Cortex of kidney (tissue), 1 donor: ENCODE results near the gene TAP2.
"Not testable (repeated sequence)": the region's sequence is repeated elsewhere in the genome, so short reads cannot be mapped to it uniquely, and the experiment has no call there.

Experiments
- DNase-seq: peaks from one replicate; lab custom pipeline; 2025; lab: John Stamatoyannopoulos, UW

The TAP2 gene

GRCh38 chr6:32835167-32835893 is 3.2 kb downstream of the TAP2 start:
- DNase-seq = no peak

- DNase-seq = no peak
These were observed 4.9 kb downstream of the TAP2 start for GRCh38 chr6:32833664-32834063.

GRCh38 chr6:32832535-32832934 is 6.0 kb downstream of the TAP2 start:
- no peak for DNase-seq

GRCh38 chr6:32830936-32831335 is 7.6 kb downstream of the TAP2 start:
- no peak for DNase-seq

DNA sequence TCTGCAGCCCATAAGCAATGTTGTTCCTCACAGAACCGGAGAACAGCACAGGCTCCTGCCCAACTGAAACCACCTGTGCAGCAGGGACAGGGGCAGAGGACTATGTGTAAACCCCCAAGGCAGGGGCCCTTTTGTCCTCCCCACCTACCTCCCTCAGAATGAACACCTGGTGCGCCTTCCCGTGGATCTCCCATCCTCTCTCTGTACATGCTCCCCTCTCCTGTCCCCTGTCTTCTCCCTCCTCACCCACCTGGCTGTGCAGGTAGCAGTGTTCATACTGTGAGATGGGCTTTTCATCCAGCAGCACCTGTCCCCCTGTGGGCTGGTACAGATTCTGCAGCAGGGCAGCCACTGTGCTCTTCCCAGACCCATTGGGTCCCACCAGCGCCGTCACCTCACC is 8.5 kb downstream of the TAP2 start:
- DNase-seq = no peak

GRCh38 chr6:32829495-32829894 is 9.0 kb downstream of the TAP2 start:
- DNase-seq = no peak

DNA sequence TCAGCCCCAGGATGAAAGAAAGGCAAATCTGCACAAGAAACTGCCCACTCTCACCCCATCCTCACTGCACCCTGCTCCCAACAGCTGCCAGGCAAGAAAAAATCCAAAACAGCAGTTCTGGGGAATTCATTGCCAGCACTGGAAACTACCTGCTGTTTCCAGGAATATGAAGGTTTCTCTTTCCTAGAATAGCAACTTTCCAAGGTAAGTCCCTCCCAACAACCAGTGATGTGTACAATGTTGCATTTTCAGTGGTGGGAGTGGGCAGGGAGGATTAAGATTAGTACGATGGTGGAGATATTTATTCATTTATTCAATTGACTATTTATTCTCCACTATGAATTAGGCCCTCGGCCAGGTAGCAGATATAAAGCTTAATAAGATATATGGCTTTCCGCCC is 11.5 kb downstream of the TAP2 start:
- DNase-seq = no peak

- DNase-seq = no peak
These were observed 12.6 kb downstream of the TAP2 start for GRCh38 chr6:32825966-32826365.

- no peak for DNase-seq
These were observed 18.8 kb downstream of the TAP2 start for GRCh38 chr6:32819729-32820128.

DNA sequence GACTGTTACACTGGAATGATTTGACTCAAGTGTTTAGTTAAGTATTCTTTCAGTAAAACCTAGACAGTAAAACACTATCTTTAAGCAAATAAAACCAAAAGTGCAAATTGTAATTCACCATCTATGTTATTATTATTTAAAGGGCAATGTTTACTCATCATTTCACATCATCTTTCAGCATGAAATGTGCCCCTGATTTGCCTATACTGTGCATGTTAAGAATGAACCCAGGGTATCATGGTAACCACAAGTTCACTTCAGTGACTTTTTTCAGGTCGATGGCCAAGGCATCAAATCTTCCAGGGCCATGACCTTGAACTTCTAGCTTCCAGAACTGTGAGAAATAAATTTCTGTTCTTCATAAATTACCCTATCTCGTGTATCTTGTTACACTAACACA is 19.7 kb downstream of the TAP2 start:
- DNase-seq = no peak

DNA sequence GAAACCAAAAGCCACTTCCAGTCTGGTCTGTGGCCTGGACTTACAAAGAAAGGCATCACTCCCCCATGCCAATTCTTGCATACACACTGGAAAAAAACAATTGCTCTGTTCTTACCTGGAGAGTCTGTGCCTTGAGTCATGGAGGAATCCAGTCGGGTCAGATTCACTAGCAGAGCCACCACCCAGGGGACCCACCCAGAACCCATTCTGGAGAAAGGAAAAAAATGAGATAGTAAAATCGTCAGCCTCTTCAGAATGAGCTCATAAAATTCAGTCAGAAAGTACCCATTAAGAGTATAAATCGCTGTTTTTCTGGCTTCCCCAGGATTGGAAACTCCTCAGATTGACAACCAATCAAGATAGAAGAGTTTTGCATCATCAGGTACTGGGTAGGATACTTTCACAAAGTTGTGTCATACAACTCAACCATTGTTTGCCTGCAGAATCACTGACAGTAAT is 21.8 kb downstream of the TAP2 start, which contains the start of gene HLA-DOB:
HLA-DOB (minus strand) TSS at position 257 of the 459 bp plus-strand sequence; CDS start at position 206, 51 bp downstream.
- DNase-seq = no peak

DNA sequence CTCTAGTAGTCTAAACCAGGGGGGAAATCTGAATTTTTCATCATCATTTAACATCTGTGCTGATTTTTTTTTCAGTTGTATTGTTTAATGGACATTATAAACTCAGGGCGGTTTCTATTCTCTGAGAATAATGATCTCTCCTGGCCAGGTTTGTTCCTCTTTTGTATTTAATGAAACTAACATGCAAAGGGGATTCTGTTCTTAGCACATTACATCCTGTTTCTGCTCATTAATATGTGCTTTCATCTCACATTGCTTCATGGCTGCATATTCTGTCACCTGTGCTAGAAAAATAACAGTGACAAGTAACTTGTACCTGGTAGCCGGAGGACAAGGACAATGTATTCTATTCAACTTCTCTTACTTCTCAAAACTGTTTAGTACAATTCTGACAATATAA is 22.5 kb downstream of the TAP2 start:
- no peak for DNase-seq

DNA sequence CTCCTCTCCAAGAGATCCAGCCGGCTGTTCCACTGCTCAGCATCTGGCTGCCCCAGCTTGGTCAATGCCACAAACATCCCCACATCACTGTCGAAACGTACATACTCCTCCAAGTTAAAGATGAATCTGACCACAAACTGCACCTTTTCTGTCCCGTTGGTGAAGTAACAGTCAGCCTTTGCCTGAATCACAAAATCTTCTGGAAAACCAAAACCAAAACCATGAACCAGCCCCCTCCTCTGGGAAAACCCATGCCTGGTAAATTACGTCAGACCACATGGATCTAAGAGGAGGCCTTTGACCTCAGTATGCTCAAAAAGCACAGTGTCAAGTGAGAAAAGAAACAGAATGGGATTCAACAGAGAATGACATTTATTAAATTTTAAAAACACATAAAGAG is 23.4 kb downstream of the TAP2 start:
- no peak for DNase-seq

- DNase-seq = no peak
These were observed 24.4 kb downstream of the TAP2 start for GRCh38 chr6:32814145-32814544.

DNA sequence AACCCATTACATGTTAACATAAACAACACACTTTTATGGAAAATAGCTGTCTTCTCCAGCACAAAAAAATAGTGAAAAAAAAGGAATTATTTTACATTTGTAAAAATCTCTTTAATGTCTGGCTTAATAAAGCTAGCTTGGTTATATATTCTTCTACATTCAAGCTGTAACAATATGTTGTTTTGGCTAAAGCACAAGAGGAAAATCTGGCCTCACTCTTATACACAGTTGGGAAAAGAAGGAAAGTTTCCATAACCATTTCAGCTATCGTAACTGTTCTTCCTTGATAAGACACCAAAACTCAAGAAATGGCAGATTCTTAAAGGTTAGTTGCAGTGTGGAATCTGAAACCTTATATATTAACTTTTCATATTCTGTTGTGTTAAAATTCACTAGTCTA is 29.4 kb downstream of the TAP2 start:
- DNase-seq = no peak

DNA sequence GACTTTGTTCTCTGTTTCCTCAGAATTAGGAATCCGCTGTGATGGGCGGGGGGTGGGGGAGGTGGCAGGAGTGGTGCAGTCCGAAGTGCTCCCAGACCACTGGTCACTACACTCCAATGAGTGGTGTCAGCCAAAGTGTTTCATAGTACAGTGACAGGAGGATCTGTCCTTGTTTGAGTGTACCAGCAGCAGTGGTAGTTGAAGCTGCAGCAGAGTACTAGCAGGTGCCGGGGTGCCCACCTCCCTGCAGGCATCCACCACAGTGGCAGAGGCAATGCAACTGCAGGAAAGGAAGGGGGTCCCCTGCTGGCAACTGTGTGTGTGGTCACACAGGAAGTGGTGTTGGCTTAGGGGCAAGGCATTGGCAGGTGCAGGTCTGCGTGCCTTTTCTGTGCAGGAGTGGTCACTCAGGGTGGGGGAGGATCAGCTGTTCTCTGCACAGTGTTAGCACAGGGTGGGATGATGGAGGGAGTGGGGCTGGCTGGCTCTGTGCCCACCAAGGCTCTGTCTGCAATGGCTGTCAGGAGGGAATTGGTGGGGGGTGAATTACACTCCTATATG is 31.4 kb downstream of the TAP2 start:
- DNase-seq = no peak

GRCh38 chr6:32805404-32805803 is 33.1 kb downstream of the TAP2 start:
- DNase-seq = not testable (repeated sequence)

DNA sequence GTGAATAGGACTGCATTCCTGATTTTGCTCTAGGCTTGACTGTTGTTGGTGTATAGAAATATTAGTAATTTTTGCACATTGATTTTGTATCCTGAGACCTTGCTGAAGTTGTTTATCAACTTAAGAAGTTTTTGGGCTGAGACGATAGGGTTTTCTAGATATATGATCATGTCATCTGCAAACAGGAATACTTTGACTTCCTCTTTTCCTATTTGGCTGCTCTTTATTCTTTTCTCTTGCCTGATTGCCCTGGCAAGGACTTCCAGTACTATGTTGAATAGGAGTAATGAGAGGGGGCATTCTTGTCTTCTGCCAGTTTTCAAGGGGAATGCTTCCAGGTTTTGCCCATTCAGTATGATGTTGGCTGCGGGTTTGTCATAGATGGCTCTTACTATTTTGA is 35.1 kb downstream of the TAP2 start:
- no peak for DNase-seq

DNA sequence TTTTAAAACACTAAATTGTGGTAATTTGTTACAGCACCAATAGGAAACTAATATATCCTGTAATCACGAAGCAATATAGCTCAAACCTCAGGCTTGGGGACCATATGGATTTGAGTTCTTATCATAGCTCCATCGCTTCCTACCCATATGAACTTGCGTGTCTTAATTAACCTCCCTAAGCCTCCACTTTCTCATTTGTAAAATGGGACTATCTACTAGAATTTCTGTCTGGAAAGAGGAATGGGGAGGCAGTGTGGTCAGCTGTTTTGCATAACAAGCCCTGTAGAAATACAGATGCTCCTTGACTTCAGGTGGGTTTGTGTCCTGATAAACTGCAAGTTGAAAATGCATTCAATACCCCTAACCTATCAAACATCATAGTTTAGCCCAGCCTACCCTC is 38.8 kb downstream of the TAP2 start:
- DNase-seq = no peak

- no peak for DNase-seq
These were observed 39.4 kb downstream of the TAP2 start for GRCh38 chr6:32799168-32799567.

DNA sequence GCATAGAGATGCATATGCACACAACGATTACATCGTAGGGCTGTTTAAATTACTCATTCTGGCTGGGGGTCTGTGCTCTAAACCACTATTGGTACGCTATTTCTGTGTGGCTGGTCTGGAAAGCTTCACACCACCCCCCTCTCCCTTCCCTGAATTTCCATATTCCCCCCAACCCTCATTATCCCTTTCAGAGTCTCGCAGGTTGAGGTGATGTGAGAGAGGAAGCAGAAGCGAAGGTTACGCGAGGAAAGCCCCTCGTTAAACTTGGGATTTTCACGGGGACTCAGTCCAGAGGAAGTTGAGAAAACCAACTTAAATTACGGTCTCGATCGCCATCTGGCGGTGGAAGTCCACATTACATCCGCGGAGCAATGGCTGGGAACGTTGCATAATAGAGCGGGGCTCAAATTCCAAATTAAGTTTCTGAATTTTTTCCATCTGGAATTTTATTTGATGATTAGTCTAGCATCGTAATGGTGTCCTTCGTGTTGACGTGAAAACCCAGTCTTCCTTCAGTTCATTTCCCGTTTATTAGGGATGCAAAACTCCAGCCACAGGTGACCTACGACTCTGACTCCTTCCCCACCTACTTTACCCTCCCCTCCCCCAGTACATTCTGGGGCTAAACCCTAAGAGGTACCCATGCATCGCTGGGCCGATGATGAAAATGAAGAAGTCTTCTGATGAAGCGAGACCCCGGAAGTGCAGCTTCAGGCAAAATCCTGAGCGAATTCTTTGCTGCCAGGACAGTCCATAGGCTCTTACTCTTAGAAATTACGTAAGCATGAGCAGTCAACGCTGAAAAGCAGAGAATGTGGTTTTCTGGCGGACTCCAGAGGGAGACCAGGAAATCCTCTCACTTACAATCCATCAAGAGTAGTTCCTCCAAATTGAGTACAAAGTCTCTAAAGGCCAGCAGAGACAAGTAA is 41.4 kb downstream of the TAP2 start:
- DNase-seq = no peak

GRCh38 chr6:32794510-32794909 is 44.0 kb downstream of the TAP2 start:
- no peak for DNase-seq
